Parathyroid adenoma (tissue), 2 donors: ENCODE measurements around the gene S100A7.

ENCODE experiments used
- H2AFZ ChIP-seq: fragments of 300-600 bp; sonication (generic); one replicate; pipeline ENCODE4 v1.7.0; 2017; ENCODE audit warnings: antibody characterized with exemption, mild to moderate bottlenecking
- H3K27ac ChIP-seq: fragments of 300-600 bp; sonication (generic); one replicate; pipeline ENCODE4 v1.7.0; 2017
- H3K27me3 ChIP-seq: fragments of 300-600 bp; sonication (generic); one replicate; pipeline ENCODE4 v1.7.0; 2017; ENCODE audit warnings: low read length; ENCODE audit not compliant: control insufficient read depth, insufficient read depth
- H3K36me3 ChIP-seq: fragments of 300-600 bp; sonication (generic); one replicate; pipeline ENCODE4 v1.7.0; 2017; ENCODE audit warnings: low read length; ENCODE audit not compliant: control insufficient read depth, insufficient read depth
- H3K4me1 ChIP-seq: fragments of 300-600 bp; sonication (generic); one replicate; pipeline ENCODE4 v1.7.0; 2017; ENCODE audit warnings: control low read depth
- H3K4me2 ChIP-seq: fragments of 300-600 bp; sonication (generic); one replicate; pipeline ENCODE4 v1.7.0; 2017; ENCODE audit warnings: low read length
- H3K4me3 ChIP-seq: fragments of 300-600 bp; sonication (generic); one replicate; pipeline ENCODE4 v1.7.0; 2017; ENCODE audit warnings: low read depth, low read length
- H3K79me2 ChIP-seq: fragments of 300-600 bp; sonication (generic); one replicate; pipeline ENCODE4 v1.7.0; 2017; ENCODE audit warnings: control low read depth
- H3K9ac ChIP-seq: fragments of 300-600 bp; sonication (generic); one replicate; pipeline ENCODE4 v1.7.0; 2017; ENCODE audit warnings: mild to moderate bottlenecking
- H3K9me3 ChIP-seq: fragments of 300-600 bp; sonication (generic); one replicate; pipeline ENCODE4 v1.7.0; 2017; ENCODE audit warnings: low read length; ENCODE audit not compliant: control insufficient read depth
- TF ChIP-seq, protein P1 (sequence below): fragments of 300-600 bp; sonication (generic); IDR thresholded peaks from one replicate; pipeline ENCODE4 v1.7.0; 2017; ENCODE audit warnings: antibody characterized with exemption, mild to moderate bottlenecking
- donor health status: primary hyperparathyroidism.

S100A7 gene

DNA sequence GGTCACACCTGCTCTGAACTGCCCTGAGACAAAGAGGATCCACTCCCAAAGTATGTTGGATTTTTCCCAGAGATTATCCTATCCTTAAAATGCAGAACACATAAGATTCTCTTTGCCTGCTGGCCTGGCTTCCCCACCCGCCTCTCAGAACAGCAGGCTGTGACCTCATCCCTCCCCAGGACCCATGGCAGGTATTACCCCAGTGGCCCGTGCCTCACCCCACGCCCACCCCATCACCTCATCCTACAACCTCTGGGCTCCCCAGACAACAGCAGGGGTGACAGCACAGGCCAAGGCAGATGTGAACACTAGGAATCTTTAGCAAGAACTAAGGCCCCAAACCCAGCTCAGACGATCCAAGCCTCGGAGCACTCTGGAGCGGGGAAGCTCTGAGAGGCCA lies 35.1 kb upstream of the S100A7 start:
- TF ChIP-seq, protein P1, sequence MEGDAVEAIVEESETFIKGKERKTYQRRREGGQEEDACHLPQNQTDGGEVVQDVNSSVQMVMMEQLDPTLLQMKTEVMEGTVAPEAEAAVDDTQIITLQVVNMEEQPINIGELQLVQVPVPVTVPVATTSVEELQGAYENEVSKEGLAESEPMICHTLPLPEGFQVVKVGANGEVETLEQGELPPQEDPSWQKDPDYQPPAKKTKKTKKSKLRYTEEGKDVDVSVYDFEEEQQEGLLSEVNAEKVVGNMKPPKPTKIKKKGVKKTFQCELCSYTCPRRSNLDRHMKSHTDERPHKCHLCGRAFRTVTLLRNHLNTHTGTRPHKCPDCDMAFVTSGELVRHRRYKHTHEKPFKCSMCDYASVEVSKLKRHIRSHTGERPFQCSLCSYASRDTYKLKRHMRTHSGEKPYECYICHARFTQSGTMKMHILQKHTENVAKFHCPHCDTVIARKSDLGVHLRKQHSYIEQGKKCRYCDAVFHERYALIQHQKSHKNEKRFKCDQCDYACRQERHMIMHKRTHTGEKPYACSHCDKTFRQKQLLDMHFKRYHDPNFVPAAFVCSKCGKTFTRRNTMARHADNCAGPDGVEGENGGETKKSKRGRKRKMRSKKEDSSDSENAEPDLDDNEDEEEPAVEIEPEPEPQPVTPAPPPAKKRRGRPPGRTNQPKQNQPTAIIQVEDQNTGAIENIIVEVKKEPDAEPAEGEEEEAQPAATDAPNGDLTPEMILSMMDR: no peak

DNA sequence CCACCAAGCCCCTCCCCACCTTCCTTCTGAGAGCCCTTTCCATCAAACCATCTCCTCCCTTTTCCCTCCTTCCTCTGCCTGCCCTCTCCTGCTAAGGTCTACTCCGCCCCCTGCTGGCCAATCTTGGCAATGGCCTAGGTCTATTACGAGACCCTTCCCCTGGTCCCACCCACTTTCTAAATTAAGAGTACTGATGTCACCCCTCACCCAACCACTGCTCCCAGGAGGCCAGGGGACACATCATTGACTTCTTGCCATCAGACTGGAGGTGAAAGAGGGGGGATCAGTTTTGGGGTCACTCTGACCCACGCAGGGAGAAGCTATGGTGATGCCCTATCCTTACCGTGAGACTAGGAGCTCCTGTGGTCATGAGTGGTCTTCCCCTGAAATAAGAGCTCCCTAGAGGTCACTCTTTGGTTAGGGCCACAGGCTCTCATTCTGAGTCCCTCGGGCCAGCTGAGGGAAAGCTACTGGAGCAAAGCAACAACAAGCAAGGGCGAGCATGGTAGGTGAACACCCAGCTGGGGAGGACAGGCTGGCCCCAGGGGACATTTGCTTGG lies 34.6 kb upstream of the S100A7 start:
- no peaks in the 10 kb centered on the region for H3K4me1 ChIP-seq
- H3K27ac ChIP-seq: no peak overlapping the region
- H3K4me3 ChIP-seq: no peak overlapping the region
- H3K27me3 ChIP-seq: no peaks in the 10 kb centered on the region
- no peak overlapping the region for H3K9ac ChIP-seq
- H3K9me3 ChIP-seq: no peaks in the 10 kb centered on the region
- H3K36me3 ChIP-seq: no peaks in the 10 kb centered on the region
- H2AFZ ChIP-seq: no peak overlapping the region
- no peak overlapping the region for H3K4me2 ChIP-seq
- H3K79me2 ChIP-seq: no peaks in the 10 kb centered on the region
- TF ChIP-seq, protein P1: peak; percentile 78

More for the DNA sequence above, 35.1 kb upstream of the S100A7 start:
- H3K4me2 ChIP-seq: no peak overlapping the region
- no peak overlapping the region for H2AFZ ChIP-seq
- H3K27me3 ChIP-seq: no peaks in the 10 kb centered on the region
- H3K4me1 ChIP-seq: no peaks in the 10 kb centered on the region
- no peaks in the 10 kb centered on the region for H3K9me3 ChIP-seq
- no peak overlapping the region for H3K9ac ChIP-seq
- no peak overlapping the region for H3K4me3 ChIP-seq
- no peaks in the 10 kb centered on the region for H3K79me2 ChIP-seq
- H3K27ac ChIP-seq: no peak overlapping the region
- H3K36me3 ChIP-seq: no peaks in the 10 kb centered on the region

DNA sequence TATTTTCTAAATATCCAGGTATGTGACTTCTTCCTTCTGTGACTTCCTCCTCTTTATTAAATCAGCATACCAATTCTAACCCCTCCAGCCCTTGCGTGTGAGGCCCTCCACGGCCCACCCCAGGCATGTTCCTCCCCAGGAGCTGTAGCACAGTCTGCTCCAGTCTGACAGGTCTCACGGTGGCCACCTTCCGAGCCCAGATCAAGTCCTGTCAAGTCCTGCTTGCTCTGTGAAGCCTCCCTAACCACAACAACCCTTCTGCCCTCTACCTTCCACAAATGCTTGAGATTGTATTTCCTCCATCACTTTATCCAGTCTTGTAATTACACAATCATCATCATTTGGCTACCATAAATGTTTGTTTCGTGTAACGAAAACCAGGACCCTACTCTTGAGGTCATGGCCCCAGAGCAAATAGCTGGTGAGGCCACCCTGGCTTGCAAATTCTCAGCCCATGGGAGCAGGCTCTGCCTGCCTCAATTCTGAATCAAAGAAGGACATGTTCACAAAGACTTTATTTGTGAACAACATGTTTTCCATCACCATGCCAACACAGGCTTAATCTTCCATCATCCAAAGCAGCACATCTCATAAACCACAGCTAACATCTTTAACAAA lies 33.0 kb upstream of the S100A7 start:
- no peak overlapping the region for H3K4me3 ChIP-seq
- no peaks in the 10 kb centered on the region for H3K9me3 ChIP-seq
- H3K27ac ChIP-seq: no peak overlapping the region
- TF ChIP-seq, protein P1: no peak
- no peak overlapping the region for H3K4me2 ChIP-seq
- no peaks in the 10 kb centered on the region for H3K4me1 ChIP-seq
- H3K27me3 ChIP-seq: no peaks in the 10 kb centered on the region
- H3K36me3 ChIP-seq: no peaks in the 10 kb centered on the region
- H3K9ac ChIP-seq: no peak overlapping the region
- H2AFZ ChIP-seq: no peak overlapping the region
- H3K79me2 ChIP-seq: no peaks in the 10 kb centered on the region

DNA sequence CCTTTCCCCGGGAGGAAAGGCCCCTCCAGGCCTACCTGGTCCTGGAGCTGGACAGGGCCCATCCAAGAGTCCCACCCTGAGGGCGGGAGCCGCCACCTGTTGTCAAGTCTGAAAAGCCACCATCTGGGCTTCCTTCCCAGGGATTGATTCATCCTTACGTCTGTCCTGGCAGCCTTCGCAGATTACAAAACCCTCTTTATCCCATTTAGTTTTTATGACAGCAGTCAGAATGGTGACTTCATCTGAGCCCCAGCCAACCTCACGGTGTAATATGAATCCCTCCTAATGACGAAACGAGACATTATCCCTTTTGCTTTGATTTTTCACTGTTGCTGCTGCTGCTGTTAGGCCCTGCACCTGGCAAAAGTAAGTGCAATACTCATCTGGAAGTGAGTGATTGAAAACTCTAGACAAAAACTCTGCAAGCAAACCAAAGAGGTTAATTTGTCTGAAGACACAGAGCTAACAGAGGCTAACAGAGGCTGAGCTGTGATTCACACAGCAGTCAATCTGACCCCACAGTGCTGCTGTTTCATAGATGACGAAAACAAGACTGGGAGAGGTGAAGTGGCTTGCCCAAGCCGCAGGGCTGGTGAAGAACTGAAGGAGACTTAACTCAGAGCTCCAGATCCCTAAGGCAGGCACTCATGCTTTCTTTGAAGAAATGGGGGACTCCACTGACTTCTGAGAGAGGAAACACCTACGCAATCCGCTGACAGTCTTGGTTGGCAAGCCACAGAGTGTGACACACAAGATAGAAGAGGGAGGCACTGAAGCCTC lies 30.0 kb upstream of the S100A7 start:
- no peaks in the 10 kb centered on the region for H3K36me3 ChIP-seq
- H3K27me3 ChIP-seq: no peaks in the 10 kb centered on the region
- H3K79me2 ChIP-seq: no peaks in the 10 kb centered on the region
- H3K27ac ChIP-seq: no peak overlapping the region
- H3K4me2 ChIP-seq: no peak overlapping the region
- H2AFZ ChIP-seq: no peak overlapping the region
- H3K9ac ChIP-seq: no peak overlapping the region
- no peak overlapping the region for H3K4me3 ChIP-seq
- TF ChIP-seq, protein P1: no peak
- no peaks in the 10 kb centered on the region for H3K9me3 ChIP-seq
- H3K4me1 ChIP-seq: no peaks in the 10 kb centered on the region
